GM03348 (cell line): ENCODE measurements around the gene SMYD3.

Experiments
- DNase-seq: peaks from one replicate; pipeline ENCODE4 v3.0.0; 2012; ENCODE audit warnings: low spot score

SMYD3 gene

GRCh38 chr1:245906207-245906606, 600.9 kb downstream of the SMYD3 start:
- no peak for DNase-seq

DNA sequence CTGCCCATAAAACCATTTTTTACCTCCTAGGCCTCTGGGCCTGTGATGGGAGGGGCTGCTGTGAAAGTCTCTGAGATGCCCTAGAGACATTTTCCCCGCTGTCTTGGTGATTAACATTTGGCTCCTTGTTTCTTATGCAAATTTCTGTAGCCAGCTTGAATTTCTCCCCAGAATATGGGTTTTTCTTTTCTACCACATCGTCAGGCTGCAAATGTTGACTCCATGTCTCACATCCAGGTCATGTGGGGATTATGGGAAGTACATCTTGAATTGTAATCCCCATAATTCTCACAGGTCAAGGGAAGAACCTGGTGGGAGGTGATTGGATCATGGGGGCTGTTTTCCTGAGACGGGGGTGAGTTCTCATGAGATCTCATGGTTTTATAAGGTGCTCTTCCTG, 603.2 kb downstream of the SMYD3 start:
- no peak for DNase-seq

DNA sequence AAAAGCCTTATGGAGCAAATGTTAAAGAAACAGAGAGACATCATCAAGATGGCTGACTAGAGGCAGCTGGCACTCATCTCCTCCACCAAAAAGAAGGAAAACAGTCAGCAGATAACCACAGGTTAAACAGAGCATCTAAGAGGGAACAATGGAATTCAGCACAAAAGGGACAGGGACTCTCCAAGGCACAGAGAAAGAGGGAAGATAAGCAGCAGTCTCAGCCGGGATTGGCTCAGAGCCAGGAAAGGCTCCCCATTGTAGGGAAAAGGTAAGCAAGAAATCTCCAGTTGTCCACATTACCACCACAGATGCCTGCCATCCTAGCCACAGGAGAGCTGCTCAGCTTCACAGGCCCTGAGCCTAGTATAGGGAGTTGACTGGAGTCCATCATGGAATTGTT, 605.5 kb downstream of the SMYD3 start:
- no peak for DNase-seq

GRCh38 chr1:245901037-245901436, 606.0 kb downstream of the SMYD3 start:
- no peak for DNase-seq

GRCh38 chr1:245898581-245898980, 608.5 kb downstream of the SMYD3 start:
- DNase-seq: no peak

- no peak for DNase-seq
Observed at GRCh38 chr1:245896258-245896657, 610.8 kb downstream of the SMYD3 start.

GRCh38 chr1:245895455-245895959, 611.6 kb downstream of the SMYD3 start:
- DNase-seq: no peak

DNA sequence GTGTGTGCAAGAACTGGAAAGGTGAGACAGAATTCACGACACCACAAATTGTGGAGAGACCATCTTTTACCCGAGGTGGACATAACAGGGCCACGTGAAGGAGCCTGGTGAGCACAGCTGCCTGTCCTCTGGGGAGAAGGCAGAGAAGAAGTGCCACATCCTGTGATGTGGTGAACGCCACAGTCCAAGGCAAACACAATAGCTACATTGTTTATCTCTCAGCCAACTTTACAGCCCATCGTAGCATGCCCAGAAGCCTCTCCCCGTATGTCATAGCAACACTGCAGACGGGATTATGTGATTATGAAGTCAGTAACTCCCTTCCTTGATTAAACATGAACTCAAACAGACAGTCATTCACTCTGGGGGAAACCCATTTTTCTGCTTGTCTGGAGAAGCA, 612.2 kb downstream of the SMYD3 start:
- DNase-seq: no peak

DNA sequence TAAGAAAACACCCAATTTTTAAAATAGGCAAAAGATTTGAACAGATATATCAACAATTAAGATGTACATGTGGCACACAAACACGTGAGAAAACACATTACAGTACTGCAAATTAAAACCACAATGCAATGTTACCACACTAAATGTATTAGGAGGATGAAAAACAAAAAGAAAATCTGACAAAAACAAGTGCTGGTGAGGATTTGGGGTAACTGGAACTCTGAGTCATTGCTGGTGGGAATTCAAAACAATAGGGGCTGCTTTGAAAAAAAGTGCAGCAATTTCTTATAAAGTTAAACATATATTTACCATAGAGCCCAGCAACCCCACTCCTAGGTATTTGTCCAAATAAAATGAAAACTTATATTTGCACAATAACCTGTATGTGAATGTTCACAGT, 614.1 kb downstream of the SMYD3 start:
- no peak for DNase-seq

- DNase-seq: no peak
Observed at GRCh38 chr1:245888809-245889208, 618.3 kb downstream of the SMYD3 start.

DNA sequence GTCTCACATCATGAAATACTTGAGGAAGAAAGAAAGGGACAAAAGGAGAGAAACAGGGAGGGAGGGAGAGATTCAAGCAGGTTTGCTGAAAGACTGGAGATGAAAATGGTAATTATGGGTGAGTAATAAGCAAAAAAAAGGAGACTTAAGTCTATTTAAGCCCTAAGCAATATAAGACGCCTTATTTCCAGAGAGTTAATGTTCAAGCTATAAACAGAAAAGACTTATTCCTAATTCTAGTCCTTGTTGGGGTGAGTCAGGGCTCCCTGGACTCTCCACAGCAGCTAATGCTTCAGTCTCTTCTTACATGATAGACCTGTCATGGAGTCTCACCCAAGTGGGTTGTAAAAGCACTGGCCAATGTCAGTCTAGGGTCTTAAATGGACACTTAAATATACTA, 619.2 kb downstream of the SMYD3 start:
- DNase-seq: no peak

DNA sequence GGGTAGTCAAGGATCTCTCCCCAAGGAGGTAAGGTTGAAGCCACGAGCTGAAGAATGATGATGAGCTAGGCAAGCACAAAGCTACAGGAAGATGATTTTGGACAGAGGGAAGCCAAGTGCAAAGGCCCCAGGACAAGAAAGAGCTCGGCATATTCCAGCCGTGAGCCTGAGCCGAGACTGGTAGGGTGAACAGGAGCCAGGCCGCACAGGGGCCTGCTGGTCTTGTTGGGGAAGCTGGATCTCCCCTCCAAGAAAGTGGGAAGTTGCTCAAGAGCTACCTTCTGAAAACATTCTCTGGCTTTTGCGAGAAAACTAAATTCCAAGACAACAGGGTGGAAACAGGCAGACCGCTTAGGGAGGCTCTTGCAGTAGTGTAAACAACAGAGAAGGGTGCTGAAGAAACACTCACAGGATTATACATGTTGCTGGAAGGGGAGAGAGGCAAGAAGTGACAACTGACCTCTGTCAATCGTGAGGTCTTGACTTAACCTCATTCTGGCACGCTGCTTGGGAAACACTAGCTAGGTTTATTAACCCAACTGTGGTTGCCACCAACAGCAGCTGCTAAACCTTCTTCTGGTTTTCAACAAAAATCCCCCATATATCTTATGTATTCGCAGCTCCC, 625.2 kb downstream of the SMYD3 start:
- DNase-seq: no peak

- peak; percentile 85 for DNase-seq
Observed at GRCh38 chr1:245880754-245881403, 626.2 kb downstream of the SMYD3 start.

- DNase-seq: no peak
Observed at GRCh38 chr1:245879091-245879490, 628.0 kb downstream of the SMYD3 start.

- no peak for DNase-seq
Observed at GRCh38 chr1:245878585-245878984, 628.5 kb downstream of the SMYD3 start.

GRCh38 chr1:245877976-245878375, 629.1 kb downstream of the SMYD3 start:
- DNase-seq: no peak

DNA sequence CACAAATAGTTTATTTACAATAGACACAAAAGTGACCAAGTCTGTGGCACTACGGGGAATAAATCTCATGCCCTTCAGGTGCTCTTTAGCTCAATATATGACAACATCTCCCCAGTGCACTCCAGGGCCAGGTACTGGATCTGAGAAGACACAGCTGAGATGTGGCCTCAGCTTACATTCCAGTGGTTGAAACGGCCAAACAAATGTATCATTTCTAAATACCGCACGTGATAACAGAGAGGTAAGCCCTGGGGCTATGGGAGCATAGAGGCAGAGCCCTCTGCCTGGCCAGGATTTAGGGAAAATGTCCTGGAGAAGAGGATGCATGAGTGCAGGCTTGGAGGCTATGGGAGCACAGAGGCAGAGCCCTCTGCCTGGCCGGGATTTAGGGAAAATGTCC, 630.5 kb downstream of the SMYD3 start:
- no peak for DNase-seq

DNA sequence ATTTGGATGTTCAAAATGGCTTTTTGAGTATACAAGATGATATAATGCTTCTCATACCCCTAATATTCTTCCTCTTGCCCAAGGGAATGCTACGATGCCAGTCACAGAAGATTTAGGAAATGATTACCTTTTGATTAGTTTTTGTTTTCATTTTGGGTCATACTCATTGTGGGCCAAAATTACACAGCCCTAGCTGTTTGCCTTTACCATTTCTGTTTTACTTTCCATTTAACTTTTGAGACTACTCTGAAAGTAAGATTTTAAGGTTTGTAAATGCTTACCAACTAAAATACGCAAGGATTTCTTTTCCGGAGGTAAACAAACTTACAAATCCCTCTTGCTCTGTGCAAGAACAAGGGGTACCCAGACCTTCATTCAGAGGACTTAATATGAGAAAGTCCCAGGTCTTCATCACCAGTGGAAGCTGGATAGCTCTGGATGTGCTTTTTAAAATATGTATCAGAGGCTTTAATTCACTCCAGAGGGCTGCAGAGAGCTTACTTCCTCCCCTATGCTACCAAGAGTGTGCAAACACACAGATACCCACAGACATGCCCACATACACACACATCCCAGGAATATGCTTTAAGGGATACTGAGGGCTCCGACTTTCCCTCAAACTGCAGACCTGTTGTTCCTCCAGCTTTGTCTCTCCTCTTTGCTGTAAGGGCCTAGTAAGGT, 631.4 kb downstream of the SMYD3 start:
- no peak for DNase-seq

DNA sequence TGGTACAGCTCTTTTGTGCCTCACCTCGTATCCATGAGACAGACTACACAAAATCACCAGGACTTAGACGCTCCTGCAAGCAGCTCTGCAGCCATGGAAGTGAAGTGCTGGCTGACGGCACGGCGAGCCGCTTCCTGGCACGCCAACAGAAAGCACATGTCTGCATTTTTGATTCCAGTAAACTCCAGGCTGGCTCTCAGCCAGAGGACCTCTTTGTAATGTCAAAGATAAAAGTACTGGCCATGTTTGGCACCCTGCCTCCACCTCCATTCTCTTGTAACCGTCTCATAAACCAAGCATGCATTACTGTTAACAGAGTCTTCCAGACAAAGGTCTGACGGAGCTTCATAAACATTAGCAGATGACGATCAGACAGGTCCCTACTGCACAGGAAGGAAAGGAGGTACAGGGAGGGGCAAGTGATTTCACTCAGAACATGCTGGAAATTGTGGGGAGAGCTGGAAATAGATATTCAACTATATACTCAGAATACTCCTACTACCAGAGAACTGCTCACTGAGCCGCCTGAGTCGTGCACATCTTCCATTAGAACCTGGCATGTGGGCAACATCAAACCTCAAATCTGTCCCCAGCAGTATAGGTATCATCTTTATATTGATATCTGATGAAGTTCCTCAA, 632.0 kb downstream of the SMYD3 start:
- peak; percentile 84 for DNase-seq

DNA sequence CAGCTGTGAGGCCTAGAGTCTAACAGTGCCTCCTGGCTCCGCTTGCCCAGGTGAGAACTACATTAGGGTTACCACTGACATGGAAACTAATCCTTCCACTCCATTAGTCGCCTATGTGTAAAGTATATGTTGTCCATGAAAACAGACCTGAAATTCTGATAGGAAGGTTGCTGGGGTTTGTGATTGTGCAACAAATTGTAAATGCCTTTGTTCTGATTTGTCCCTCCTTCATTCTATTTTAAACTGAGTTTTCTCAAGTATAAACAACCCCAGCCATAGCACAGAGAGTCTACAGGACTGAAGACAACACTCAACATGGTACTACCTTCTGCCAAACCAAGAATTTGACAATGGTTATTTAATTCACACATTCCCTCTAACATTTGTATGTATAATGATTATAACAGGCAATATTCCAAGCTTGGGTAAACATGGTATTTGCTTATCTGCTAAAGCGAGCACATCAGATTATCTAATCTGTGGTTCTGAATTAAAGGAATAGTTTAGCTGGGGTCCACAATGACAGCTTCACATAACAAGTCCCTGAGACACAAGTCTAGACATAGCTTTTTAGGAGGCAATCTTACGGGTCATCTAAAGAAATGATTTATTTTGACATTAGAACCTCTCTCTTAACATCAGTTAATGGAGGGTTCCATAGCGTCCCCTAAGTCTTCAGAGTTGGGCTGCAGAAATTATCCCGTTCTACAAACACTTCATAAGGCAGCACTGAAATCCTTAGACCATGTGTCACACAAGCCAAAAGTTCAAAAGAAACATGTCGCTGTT, 633.0 kb downstream of the SMYD3 start:
- no peak for DNase-seq

GRCh38 chr1:245873068-245873467, 634.0 kb downstream of the SMYD3 start:
- DNase-seq: no peak

GRCh38 chr1:245872475-245872874, 634.6 kb downstream of the SMYD3 start:
- no peak for DNase-seq
